ENCODE data around the gene FUT1. TPM values are rescaled to one million over a fixed set of nuclear protein-coding genes. Genes with fewer than 3 reads are reported as not detected.

FUT1 gene
- total RNA-seq, 2 experiments from 2014 or later: 0.03 TPM; not detected in 1

GRCh38 chr19:48784527-48784926, 32.1 kb upstream of the FUT1 start:
- no peaks in the 10 kb centered on the region for H3K9me2 ChIP-seq (ENCODE audit: insufficient read depth, low read length)
- no peak for DNase-seq (ENCODE audit: low spot score)
- ChIA-PET CTCF (ENCODE audit: unreplicated experiment) (no interaction called here), POLR2A (interaction anchor here (0.5 to 1.1 kb wide), 2 partner anchors 54 to 128 kb away, joined by 4 to 5 read pairs; no protein-coding TSS in a partner anchor)
- H2AFZ ChIP-seq (ENCODE audit: low read length): no peak overlapping the region
- H3K4me1 ChIP-seq (ENCODE audit: insufficient read depth, low read length, poor library complexity, severe bottlenecking): peaks cover 7% of the 10 kb centered on the region
- H3K4me3 ChIP-seq (ENCODE audit: low read depth, low read length, poor library complexity, severe bottlenecking): no peak overlapping the region
- BruUV-seq (replicated peaks): no TSS peak
- H3K36me3 ChIP-seq (ENCODE audit: insufficient read depth, low read length): no peaks in the 10 kb centered on the region
- H3K27ac ChIP-seq (ENCODE audit: low read depth, low read length, poor library complexity, severe bottlenecking): no peak overlapping the region
- no peak overlapping the region for H3K4me2 ChIP-seq (ENCODE audit: low read length)
- H3K9me3 ChIP-seq (ENCODE audit: low read length): no peaks in the 10 kb centered on the region
- no peaks in the 10 kb centered on the region for H3K79me2 ChIP-seq (ENCODE audit: insufficient read depth, low read depth, low read length)
- no peak for TF ChIP-seq EZH2phosphoT487 (IDR thresholded peaks at IDR 0.05; ENCODE audit: borderline replicate concordance, low read depth, low read length)
- TF ChIP-seq CTCF (conservative IDR thresholded peaks at IDR 0.05; ENCODE audit: low read length): no peak
- intact Hi-C loops (cut with micrococcal nuclease; ENCODE audit: unreplicated experiment): no loop called here
- no peaks in the 10 kb centered on the region for H4K20me1 ChIP-seq (ENCODE audit: insufficient read depth, low read length)

- Histone ChIP-seq H3K36me3 (ENCODE audit: insufficient read depth, low read length) (no peaks in the 10 kb centered on the region), H4K20me1 (ENCODE audit: insufficient read depth, low read length) (no peaks in the 10 kb centered on the region), H3K4me2 (ENCODE audit: low read length) (no peak overlapping the region), H3K4me1 (ENCODE audit: insufficient read depth, low read length, poor library complexity, severe bottlenecking) (peaks cover 10% of the 10 kb centered on the region), H3K9me3 (ENCODE audit: low read length) (no peaks in the 10 kb centered on the region), H2AFZ (ENCODE audit: low read length) (no peak overlapping the region), H3K79me2 (ENCODE audit: insufficient read depth, low read depth, low read length) (no peaks in the 10 kb centered on the region), H3K27ac (ENCODE audit: low read depth, low read length, poor library complexity, severe bottlenecking) (no peak overlapping the region), H3K9me2 (ENCODE audit: insufficient read depth, low read length) (no peaks in the 10 kb centered on the region), H3K4me3 (ENCODE audit: low read depth, low read length, poor library complexity, severe bottlenecking) (no peak overlapping the region)
- CTCF ChIA-PET (ENCODE audit: unreplicated experiment): no interaction called here
- intact Hi-C loops (cut with micrococcal nuclease; ENCODE audit: unreplicated experiment): no loop called here
- no peak for DNase-seq (ENCODE audit: low spot score)
- POLR2A ChIA-PET: no interaction called here
- TF ChIP-seq CTCF (conservative IDR thresholded peaks at IDR 0.05; ENCODE audit: low read length): no peak
- TF ChIP-seq EZH2phosphoT487 (IDR thresholded peaks at IDR 0.05; ENCODE audit: borderline replicate concordance, low read depth, low read length): no peak
- BruUV-seq (replicated peaks): no TSS peak
These were observed 28.4 kb upstream of the FUT1 start for GRCh38 chr19:48780631-48781391.

GRCh38 chr19:48779636-48780035, 27.2 kb upstream of the FUT1 start:
- Histone ChIP-seq H3K4me2 (ENCODE audit: low read length) (peak overlapping the region; percentile 2; the same call in 1 of the 2 replicates), H3K4me3 (ENCODE audit: low read depth, low read length, poor library complexity, severe bottlenecking) (no peak overlapping the region), H3K36me3 (ENCODE audit: insufficient read depth, low read length) (no peaks in the 10 kb centered on the region), H3K9me2 (ENCODE audit: insufficient read depth, low read length) (no peaks in the 10 kb centered on the region), H4K20me1 (ENCODE audit: insufficient read depth, low read length) (no peaks in the 10 kb centered on the region), H3K4me1 (ENCODE audit: insufficient read depth, low read length, poor library complexity, severe bottlenecking) (peaks cover 10% of the 10 kb centered on the region), H3K79me2 (ENCODE audit: insufficient read depth, low read depth, low read length) (no peaks in the 10 kb centered on the region), H3K9me3 (ENCODE audit: low read length) (no peaks in the 10 kb centered on the region), H3K27ac (ENCODE audit: low read depth, low read length, poor library complexity, severe bottlenecking) (no peak overlapping the region), H2AFZ (ENCODE audit: low read length) (peak overlapping the region; percentile 44; the same call in 1 of the 2 replicates)
- POLR2A ChIA-PET: interaction anchor here (0.6 kb wide), 1 partner anchor 45 kb away, joined by 3 read pairs; no protein-coding TSS in a partner anchor
- CTCF ChIA-PET (ENCODE audit: unreplicated experiment): no interaction called here
- intact Hi-C loops (cut with micrococcal nuclease; ENCODE audit: unreplicated experiment): no loop called here
- BruUV-seq (replicated peaks): no TSS peak
- TF ChIP-seq CTCF (conservative IDR thresholded peaks at IDR 0.05; ENCODE audit: low read length) (no peak), EZH2phosphoT487 (IDR thresholded peaks at IDR 0.05; ENCODE audit: borderline replicate concordance, low read depth, low read length) (no peak)
- peak; percentile 58 for DNase-seq (ENCODE audit: low spot score)
